CD4-positive, alpha-beta T cell (primary cell): ENCODE data around the gene SERPIND1. TPM values are rescaled to one million over a fixed set of nuclear protein-coding genes. Genes with fewer than 3 reads are reported as not detected.
"Not testable (repeated sequence)": the region's sequence is repeated elsewhere in the genome, so short reads cannot be mapped to it uniquely, and the experiment has no call there.

Experiments used
- ATAC-seq: fragments of 200-7000 bp; cut with Tn5 transposase; one replicate; pipeline ENCODE4 v1.10.0; 2022; ENCODE audit warnings: mild to moderate bottlenecking; ENCODE audit not compliant: poor library complexity
- CTCF ChIA-PET: fragments of 350-600 bp; sonication (Branson Sonifier 250); formaldehyde crosslinking; loops from one replicate; lab custom pipeline; 2021; ENCODE audit warnings: antibody characterized with exemption, inconsistent platforms; lab: Charles Lee
- POLR2A ChIA-PET: fragments of 350-600 bp; sonication (Branson Sonifier 250); formaldehyde crosslinking; loops from one replicate; lab custom pipeline; 2021; ENCODE audit warnings: antibody characterized with exemption, inconsistent platforms; lab: Charles Lee
- DNase-seq, 14 experiments: peaks; one replicate each; pipeline ENCODE4 v3.0.0-alpha.2; 2013 to 2020; ENCODE audit warnings: mixed read lengths in 2 of 14
- H3K27ac ChIP-seq, 2 donors: one replicate each; pipeline versions ENCODE4 v1.5.1 to v1.7.0; 2013; ENCODE audit warnings: low read length in 2 of 2, low read depth in 1 of 2, mild to moderate bottlenecking in 1 of 2
- H3K27me3 ChIP-seq, 2 experiments: 1 replicate in 1 of 2; 2 replicates in 1 of 2; pipeline versions ENCODE4 v1.6.1 to v1.7.0; 2013; ENCODE audit warnings: low read length in 2 of 2, control low read depth in 1 of 2, mild to moderate bottlenecking in 1 of 2, moderate library complexity in 1 of 2; ENCODE audit not compliant: insufficient read depth in 2 of 2, control insufficient read depth in 1 of 2
- H3K36me3 ChIP-seq: one replicate; pipeline ENCODE4 v1.6.1; 2013; ENCODE audit warnings: low read length, control low read depth; ENCODE audit not compliant: insufficient read depth
- H3K4me1 ChIP-seq: one replicate; pipeline ENCODE4 v1.6.1; 2013; ENCODE audit warnings: low read length, control low read depth; ENCODE audit not compliant: insufficient read depth
- H3K4me3 ChIP-seq: one replicate; pipeline ENCODE4 v1.5.1; 2013; ENCODE audit warnings: mild to moderate bottlenecking, low read length, moderate library complexity
- H3K9me3 ChIP-seq, 2 experiments: 1 replicate in 1 of 2; 2 replicates in 1 of 2; pipeline versions ENCODE4 v1.6.1 to v1.7.0; 2013; ENCODE audit warnings: low read length in 2 of 2, mild to moderate bottlenecking in 2 of 2, control low read depth in 1 of 2, moderate library complexity in 1 of 2; ENCODE audit not compliant: control insufficient read depth in 1 of 2, insufficient read depth in 1 of 2
- H3K27ac Mint-ChIP-seq: one replicate; pipeline ENCODE4 v1.8.0; 2020; ENCODE audit warnings: mixed read lengths
- H3K27me3 Mint-ChIP-seq: one replicate; pipeline ENCODE4 v1.8.0; 2021; ENCODE audit warnings: mixed read lengths
- H3K36me3 Mint-ChIP-seq: one replicate; pipeline ENCODE4 v1.8.0; 2021; ENCODE audit warnings: low read depth, mixed read lengths
- H3K4me1 Mint-ChIP-seq: one replicate; pipeline ENCODE4 v1.8.0; 2021; ENCODE audit warnings: low read depth, mixed read lengths
- H3K4me3 Mint-ChIP-seq: one replicate; pipeline ENCODE4 v1.8.0; 2020; ENCODE audit warnings: mild to moderate bottlenecking, mixed read lengths
- H3K9me3 Mint-ChIP-seq: one replicate; pipeline ENCODE4 v1.8.0; 2020; ENCODE audit warnings: mixed read lengths
- CTCF ChIP-seq: fragments of 200-600 bp; IDR thresholded peaks from one replicate; pipeline ENCODE4 v1.8.0; 2022; ENCODE audit warnings: antibody characterized with exemption, mild to moderate bottlenecking
- intact Hi-C, 2 experiments: fragments of 100-400 bp; cut with DNase I in 1 of 2; cut with micrococcal nuclease in 1 of 2; formaldehyde crosslinking; loops; one replicate each; pipeline versions ENCODE4 v1.15.1 to v1.9.0; 2023 to 2025; cut with DNase I, micrococcal nuclease
- total RNA-seq, 174 experiments: library from RNA in 2 of 174; stranded (reverse) in 2 of 174; gene quantifications; one replicate each; pipeline ENCODE4 v1.2.3 and lab custom pipeline; 2021 to 2026

SERPIND1 gene
- total RNA-seq, 2 experiments from 2014 or later, result not detected

GRCh38 chr22:20764729-20765128 lies 9.2 kb upstream of the SERPIND1 start:
- Histone ChIP-seq H3K27me3 (no peaks in the 10 kb centered on the region), H3K27ac (no peak overlapping the region), H3K36me3 (peaks cover 62% of the 10 kb centered on the region), H3K4me3 (no peak overlapping the region), H3K4me1 (no peaks in the 10 kb centered on the region), H3K9me3 (no peaks in the 10 kb centered on the region)
- no peak overlapping the region for H3K4me3 Mint-ChIP-seq
- no peaks in the 10 kb centered on the region for H3K9me3 Mint-ChIP-seq
- H3K27me3 Mint-ChIP-seq, result no peaks in the 10 kb centered on the region
- H3K4me1 Mint-ChIP-seq, result no peaks in the 10 kb centered on the region
- peaks cover 74% of the 10 kb centered on the region for H3K36me3 Mint-ChIP-seq
- DNase-seq (no peak), ATAC-seq (no peak)
- no peak overlapping the region for H3K27ac Mint-ChIP-seq
- ChIA-PET CTCF (no interaction called here), POLR2A (no interaction called here)
- intact Hi-C loops, result no loop called here
- TF ChIP-seq CTCF, result no peak

GRCh38 chr22:20765938-20766337 lies 8.0 kb upstream of the SERPIND1 start:
- Mint-ChIP-seq H3K36me3 (peaks cover 70% of the 10 kb centered on the region), H3K4me1 (no peaks in the 10 kb centered on the region), H3K9me3 (no peaks in the 10 kb centered on the region), H3K27ac (no peak overlapping the region), H3K27me3 (no peaks in the 10 kb centered on the region), H3K4me3 (no peak overlapping the region)
- Histone ChIP-seq H3K4me3 (no peak overlapping the region), H3K4me1 (no peaks in the 10 kb centered on the region), H3K36me3 (peaks cover 52% of the 10 kb centered on the region), H3K27me3 (no peaks in the 10 kb centered on the region), H3K9me3 (no peaks in the 10 kb centered on the region), H3K27ac (no peak overlapping the region)
- TF ChIP-seq CTCF, result no peak
- DNase-seq, result no peak
- intact Hi-C loops, result no loop called here
- no peak for ATAC-seq
- ChIA-PET CTCF (interaction anchor here (0.6 kb wide), 1 partner anchor 105 kb away, joined by 3 read pairs; no protein-coding TSS in a partner anchor), POLR2A (no interaction called here)

GRCh38 chr22:20766530-20766929 lies 7.4 kb upstream of the SERPIND1 start:
- Mint-ChIP-seq H3K27me3 (no peaks in the 10 kb centered on the region), H3K27ac (no peak overlapping the region), H3K4me3 (no peak overlapping the region), H3K4me1 (no peaks in the 10 kb centered on the region), H3K9me3 (no peaks in the 10 kb centered on the region), H3K36me3 (peaks cover 64% of the 10 kb centered on the region)
- DNase-seq, result no peak
- H3K9me3 ChIP-seq, result no peaks in the 10 kb centered on the region
- CTCF ChIA-PET, result interaction anchor here (0.6 kb wide), 1 partner anchor 104 kb away, joined by 3 read pairs; no protein-coding TSS in a partner anchor
- H3K27me3 ChIP-seq, result no peaks in the 10 kb centered on the region
- peaks cover 46% of the 10 kb centered on the region for H3K36me3 ChIP-seq
- intact Hi-C loops, result no loop called here
- no peak for TF ChIP-seq CTCF
- H3K4me1 ChIP-seq, result no peaks in the 10 kb centered on the region
- ATAC-seq, result no peak
- H3K27ac ChIP-seq, result no peak overlapping the region
- POLR2A ChIA-PET, result no interaction called here
- no peak overlapping the region for H3K4me3 ChIP-seq

GRCh38 chr22:20769496-20769826 lies 4.5 kb upstream of the SERPIND1 start:
- CTCF ChIA-PET, H3K4me1 ChIP-seq, H3K9me3 ChIP-seq, ATAC-seq, POLR2A ChIA-PET, H3K4me1 Mint-ChIP-seq, H3K9me3 Mint-ChIP-seq, intact Hi-C loops, H3K4me3 ChIP-seq, H3K4me3 Mint-ChIP-seq, H3K27ac ChIP-seq, H3K27me3 ChIP-seq, H3K27me3 Mint-ChIP-seq, H3K27ac Mint-ChIP-seq, DNase-seq: not testable (repeated sequence)
- H3K36me3 Mint-ChIP-seq, result peaks cover 58% of the 10 kb centered on the region
- H3K36me3 ChIP-seq, result peaks cover 29% of the 10 kb centered on the region
